K562 (cell line): ENCODE data around the gene RNF145. TPM values are rescaled to one million over a fixed set of nuclear protein-coding genes. Genes with fewer than 3 reads are reported as not detected.

Experiments
- GTF2E2 ChIP-seq: fragments of 200-800 bp; sonication (Bioruptor generic); IDR thresholded peaks from 2 replicates; pipeline ENCODE4 v1.6.1; 2016; ENCODE audit warnings: missing genetic modification characterization, missing compliant biosample characterization
- MXI1 ChIP-seq: IDR thresholded peaks from 2 replicates; pipeline ENCODE4 v1.6.1; 2011; ENCODE audit warnings: low read depth, mild to moderate bottlenecking, improper control_type of control experiment, low read length
- RBFOX2 ChIP-seq: fragments of 200-400 bp; formaldehyde crosslinking; IDR thresholded peaks from 2 replicates; pipeline ENCODE4 v1.6.1; 2017; ENCODE audit warnings: low read depth, mild to moderate bottlenecking, low read length, moderate library complexity
- SREBF1 ChIP-seq: fragments of 150-350 bp; IDR thresholded peaks from 2 replicates; pipeline ENCODE4 v1.6.1; 2014; ENCODE audit warnings: antibody characterized with exemption, low read depth, low read length, borderline replicate concordance
- STAG1 ChIP-seq: sonication (generic); formaldehyde crosslinking; IDR thresholded peaks from 2 replicates; pipeline ENCODE4 v1.5.0; 2020; ENCODE audit warnings: missing genetic modification reagents, borderline replicate concordance
- THRAP3 ChIP-seq: fragments of 450-650 bp; IDR thresholded peaks from 2 replicates; pipeline ENCODE4 v1.6.1; 2016; ENCODE audit warnings: mild to moderate bottlenecking, inconsistent platforms, borderline replicate concordance
- ZNF184 ChIP-seq: sonication (generic); formaldehyde crosslinking; IDR thresholded peaks from 2 replicates; pipeline ENCODE4 v1.5.0; 2020; ENCODE audit warnings: missing genetic modification reagents
- ZNF282 ChIP-seq: sonication (generic); formaldehyde crosslinking; IDR thresholded peaks from 2 replicates; pipeline ENCODE4 v1.8.1; 2023; ENCODE audit warnings: missing genetic modification reagents
- ZNF507 ChIP-seq: conservative IDR thresholded peaks from 2 replicates; pipeline ENCODE4 v1.6.1; 2017; ENCODE audit warnings: missing genetic modification characterization, missing compliant biosample characterization
- ZNF57 ChIP-seq: fragments of 450-650 bp; formaldehyde crosslinking; IDR thresholded peaks from 2 replicates; pipeline ENCODE4 v1.4.0; 2020; ENCODE audit warnings: mild to moderate bottlenecking, moderate library complexity
- ZNF583 ChIP-seq: fragments of 250-450 bp; sonication (Bioruptor Pico); IDR thresholded peaks from 2 replicates; pipeline ENCODE4 v1.4.0; 2020
- polyA plus RNA-seq, 8 experiments: library from polyadenylated mRNA; depleted of rRNA in 4 of 8; stranded (reverse) in 5 of 8; unstranded in 3 of 8; fragments of >200 nt; fragmentation: Nextera tagmentation in 2 of 8; fragmentation: Illumina TruSeq in 1 of 8; extraction: Ambion mirVana in 2 of 8; extraction: Trizol in 1 of 8; gene quantifications; 2 replicates each; pipeline versions ENCODE4 v1.2.1 to v1.2.3, GENCODE V29; 2011 to 2014; ENCODE audit warnings: inconsistent platforms in 1 of 8, missing spikeins in 1 of 8
- total RNA-seq, 7 experiments: library from RNA; depleted of rRNA in 6 of 7; stranded (reverse); fragments of >200 nt in 6 of 7; fragmentation: Illumina TruSeq in 2 of 7; extraction: Trizol in 2 of 7; gene quantifications; 2 replicates each; pipeline versions ENCODE4 v1.2.1 to v1.2.3, GENCODE V29; 2011 to 2021; ENCODE audit warnings: low replicate concordance in 1 of 7
- TF ChIP-seq, protein P1 (sequence below): sonication (generic); formaldehyde crosslinking; IDR thresholded peaks from 2 replicates; pipeline ENCODE4 v1.8.0; 2023; ENCODE audit warnings: mild to moderate bottlenecking, missing genetic modification reagents
- TF ChIP-seq, protein P2 (sequence below): sonication (generic); formaldehyde crosslinking; IDR thresholded peaks from 2 replicates; pipeline ENCODE4 v1.8.1; 2023; ENCODE audit warnings: mild to moderate bottlenecking, missing genetic modification reagents
- TF ChIP-seq, protein P3 (sequence below): fragments of 450-650 bp; IDR thresholded peaks from 2 replicates; pipeline ENCODE4 v1.6.1; 2017; ENCODE audit warnings: antibody characterized with exemption, mild to moderate bottlenecking

RNF145 gene
- total and polyA plus RNA-seq, 9 of the 15 experiments (the other 6 are each of a cell fraction or from before 2014, with no cell fraction given) = 13.6 to 40.7 (median 25.4) TPM

- TF ChIP-seq RBFOX2 (peak; percentile 92), MXI1 (no peak; the same call in 1 of the 2 replicates), ZNF282 (CRISPR knock-in tag) (no peak), ZNF184 (CRISPR knock-in tag) (no peak), STAG1 (CRISPR knock-in tag) (no peak), SREBF1 (no peak), GTF2E2 (no peak; the same call in 1 of the 2 replicates), ZNF507 (tag) (no peak), ZNF583 (CRISPR knock-in tag) (no peak), THRAP3 (no peak), ZNF57 (CRISPR knock-in tag) (no peak)
- TF ChIP-seq, protein P1, sequence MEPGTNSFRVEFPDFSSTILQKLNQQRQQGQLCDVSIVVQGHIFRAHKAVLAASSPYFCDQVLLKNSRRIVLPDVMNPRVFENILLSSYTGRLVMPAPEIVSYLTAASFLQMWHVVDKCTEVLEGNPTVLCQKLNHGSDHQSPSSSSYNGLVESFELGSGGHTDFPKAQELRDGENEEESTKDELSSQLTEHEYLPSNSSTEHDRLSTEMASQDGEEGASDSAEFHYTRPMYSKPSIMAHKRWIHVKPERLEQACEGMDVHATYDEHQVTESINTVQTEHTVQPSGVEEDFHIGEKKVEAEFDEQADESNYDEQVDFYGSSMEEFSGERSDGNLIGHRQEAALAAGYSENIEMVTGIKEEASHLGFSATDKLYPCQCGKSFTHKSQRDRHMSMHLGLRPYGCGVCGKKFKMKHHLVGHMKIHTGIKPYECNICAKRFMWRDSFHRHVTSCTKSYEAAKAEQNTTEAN (CRISPR knock-in tag) = peak; percentile 69; the same call in 1 of the 2 replicates
- TF ChIP-seq, protein P2, sequence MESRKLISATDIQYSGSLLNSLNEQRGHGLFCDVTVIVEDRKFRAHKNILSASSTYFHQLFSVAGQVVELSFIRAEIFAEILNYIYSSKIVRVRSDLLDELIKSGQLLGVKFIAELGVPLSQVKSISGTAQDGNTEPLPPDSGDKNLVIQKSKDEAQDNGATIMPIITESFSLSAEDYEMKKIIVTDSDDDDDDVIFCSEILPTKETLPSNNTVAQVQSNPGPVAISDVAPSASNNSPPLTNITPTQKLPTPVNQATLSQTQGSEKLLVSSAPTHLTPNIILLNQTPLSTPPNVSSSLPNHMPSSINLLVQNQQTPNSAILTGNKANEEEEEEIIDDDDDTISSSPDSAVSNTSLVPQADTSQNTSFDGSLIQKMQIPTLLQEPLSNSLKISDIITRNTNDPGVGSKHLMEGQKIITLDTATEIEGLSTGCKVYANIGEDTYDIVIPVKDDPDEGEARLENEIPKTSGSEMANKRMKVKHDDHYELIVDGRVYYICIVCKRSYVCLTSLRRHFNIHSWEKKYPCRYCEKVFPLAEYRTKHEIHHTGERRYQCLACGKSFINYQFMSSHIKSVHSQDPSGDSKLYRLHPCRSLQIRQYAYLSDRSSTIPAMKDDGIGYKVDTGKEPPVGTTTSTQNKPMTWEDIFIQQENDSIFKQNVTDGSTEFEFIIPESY (CRISPR knock-in tag) = peak; percentile 54; the same call in 1 of the 2 replicates
- TF ChIP-seq, protein P3, sequence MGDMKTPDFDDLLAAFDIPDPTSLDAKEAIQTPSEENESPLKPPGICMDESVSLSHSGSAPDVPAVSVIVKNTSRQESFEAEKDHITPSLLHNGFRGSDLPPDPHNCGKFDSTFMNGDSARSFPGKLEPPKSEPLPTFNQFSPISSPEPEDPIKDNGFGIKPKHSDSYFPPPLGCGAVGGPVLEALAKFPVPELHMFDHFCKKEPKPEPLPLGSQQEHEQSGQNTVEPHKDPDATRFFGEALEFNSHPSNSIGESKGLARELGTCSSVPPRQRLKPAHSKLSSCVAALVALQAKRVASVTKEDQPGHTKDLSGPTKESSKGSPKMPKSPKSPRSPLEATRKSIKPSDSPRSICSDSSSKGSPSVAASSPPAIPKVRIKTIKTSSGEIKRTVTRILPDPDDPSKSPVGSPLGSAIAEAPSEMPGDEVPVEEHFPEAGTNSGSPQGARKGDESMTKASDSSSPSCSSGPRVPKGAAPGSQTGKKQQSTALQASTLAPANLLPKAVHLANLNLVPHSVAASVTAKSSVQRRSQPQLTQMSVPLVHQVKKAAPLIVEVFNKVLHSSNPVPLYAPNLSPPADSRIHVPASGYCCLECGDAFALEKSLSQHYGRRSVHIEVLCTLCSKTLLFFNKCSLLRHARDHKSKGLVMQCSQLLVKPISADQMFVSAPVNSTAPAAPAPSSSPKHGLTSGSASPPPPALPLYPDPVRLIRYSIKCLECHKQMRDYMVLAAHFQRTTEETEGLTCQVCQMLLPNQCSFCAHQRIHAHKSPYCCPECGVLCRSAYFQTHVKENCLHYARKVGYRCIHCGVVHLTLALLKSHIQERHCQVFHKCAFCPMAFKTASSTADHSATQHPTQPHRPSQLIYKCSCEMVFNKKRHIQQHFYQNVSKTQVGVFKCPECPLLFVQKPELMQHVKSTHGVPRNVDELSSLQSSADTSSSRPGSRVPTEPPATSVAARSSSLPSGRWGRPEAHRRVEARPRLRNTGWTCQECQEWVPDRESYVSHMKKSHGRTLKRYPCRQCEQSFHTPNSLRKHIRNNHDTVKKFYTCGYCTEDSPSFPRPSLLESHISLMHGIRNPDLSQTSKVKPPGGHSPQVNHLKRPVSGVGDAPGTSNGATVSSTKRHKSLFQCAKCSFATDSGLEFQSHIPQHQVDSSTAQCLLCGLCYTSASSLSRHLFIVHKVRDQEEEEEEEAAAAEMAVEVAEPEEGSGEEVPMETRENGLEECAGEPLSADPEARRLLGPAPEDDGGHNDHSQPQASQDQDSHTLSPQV = no peak; the same call in 1 of the 2 replicates
These were observed 1.5 kb downstream of the RNF145 start (continued) for GRCh38 chr5:159207686-159208513.
